SHP77 (cell line): ENCODE data around the gene PTPRD.
A peak's percentile ranks its signal among the peaks of the same experiment; 100 is the strongest.

Experiments used
- DNase-seq, 2 experiments: peaks; one replicate each; lab custom pipeline; 2025; lab: John Stamatoyannopoulos, UW

PTPRD gene

DNA sequence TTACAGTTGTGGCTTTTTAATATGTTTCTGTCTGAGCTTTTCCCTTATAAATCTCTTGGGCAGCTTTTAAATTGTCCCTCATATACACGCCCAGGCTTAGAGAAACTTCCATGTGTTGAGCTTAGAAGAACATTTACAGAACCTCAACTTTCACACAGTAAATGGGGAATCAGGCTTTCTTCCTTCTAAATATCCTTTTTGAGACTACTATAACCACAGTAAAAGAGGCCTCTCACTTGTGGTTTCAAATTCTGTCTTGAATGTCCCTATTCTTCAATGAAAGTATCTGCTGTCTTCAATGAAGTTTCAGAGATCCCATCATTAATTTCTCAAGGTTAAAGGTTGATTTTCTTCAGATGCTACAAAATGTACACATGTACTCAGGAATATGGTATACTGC, 2224.7 kb downstream of the PTPRD start:
- DNase-seq, result no peak

DNA sequence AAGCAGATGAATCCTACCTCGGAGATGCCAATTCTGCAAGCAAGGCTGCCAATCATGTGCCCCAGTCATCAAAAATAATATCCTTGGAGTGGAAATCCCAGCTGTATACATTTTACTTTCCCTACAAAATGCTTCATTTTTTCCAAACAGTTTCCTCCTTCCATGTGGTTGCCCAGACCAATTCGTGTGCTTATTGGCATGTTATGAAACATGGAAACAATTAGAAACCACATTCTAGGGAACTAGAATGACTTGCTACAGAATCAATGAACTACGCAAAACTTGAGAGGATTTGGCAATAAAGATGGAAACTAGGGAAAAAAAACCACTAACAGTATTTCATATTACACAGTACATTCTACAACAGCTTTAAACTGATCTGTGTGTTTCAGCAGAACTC, 2228.7 kb downstream of the PTPRD start:
- no peak for DNase-seq

DNA sequence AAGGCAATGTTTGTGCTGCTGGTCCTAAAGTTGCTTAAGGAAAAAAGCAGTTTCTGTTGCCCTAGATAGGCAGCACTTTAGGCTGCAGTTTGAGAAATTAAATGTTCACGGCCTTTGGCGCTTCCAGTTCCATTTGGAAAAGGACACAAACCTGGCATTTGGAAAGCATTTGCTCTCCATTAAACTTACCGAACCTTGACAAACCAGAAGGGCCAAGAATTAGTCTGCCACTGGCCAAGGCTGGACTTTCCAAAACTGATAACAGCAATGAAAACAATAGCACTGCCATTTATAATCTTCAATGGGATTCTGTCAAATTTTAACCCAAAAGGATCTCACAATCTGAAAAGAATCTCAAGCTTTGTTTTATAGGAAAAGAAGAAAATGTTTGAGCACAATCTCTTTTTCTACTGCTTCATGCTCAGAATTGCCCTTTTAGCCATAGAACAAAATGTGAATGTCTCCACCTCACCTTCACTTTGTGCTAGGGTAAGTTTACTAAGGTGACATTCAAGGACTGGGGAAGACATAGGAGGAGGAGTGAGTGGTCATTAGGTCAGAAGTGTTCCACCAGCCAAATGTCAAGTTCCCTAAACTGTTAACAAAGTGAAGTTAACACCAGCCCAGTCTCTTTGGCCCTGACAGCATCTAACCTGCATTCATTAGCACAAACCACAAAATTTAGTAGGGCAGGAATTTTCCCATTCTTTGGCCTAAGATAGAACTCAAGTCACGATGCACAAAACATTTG, 2229.8 kb downstream of the PTPRD start:
- DNase-seq, result no peak

DNA sequence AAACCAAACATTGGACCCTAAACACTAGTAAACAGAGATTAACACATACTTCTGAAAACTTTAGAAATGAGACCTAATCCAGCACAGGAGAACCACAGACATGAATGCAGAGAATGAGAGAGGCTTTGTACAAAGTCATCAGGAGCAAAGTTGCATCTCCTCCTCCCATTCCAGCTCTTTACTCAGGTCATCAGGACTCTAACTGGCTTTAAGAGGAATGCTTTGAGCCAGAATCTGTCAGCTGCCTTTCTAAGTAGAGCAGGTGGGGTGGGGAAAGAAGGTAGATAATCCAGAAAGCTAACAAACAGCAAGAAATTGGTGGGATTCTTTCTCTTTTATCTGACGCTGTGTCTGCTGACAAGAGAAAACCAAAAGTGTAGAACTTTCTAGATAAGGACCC, 2230.5 kb downstream of the PTPRD start:
- no peak for DNase-seq

DNA sequence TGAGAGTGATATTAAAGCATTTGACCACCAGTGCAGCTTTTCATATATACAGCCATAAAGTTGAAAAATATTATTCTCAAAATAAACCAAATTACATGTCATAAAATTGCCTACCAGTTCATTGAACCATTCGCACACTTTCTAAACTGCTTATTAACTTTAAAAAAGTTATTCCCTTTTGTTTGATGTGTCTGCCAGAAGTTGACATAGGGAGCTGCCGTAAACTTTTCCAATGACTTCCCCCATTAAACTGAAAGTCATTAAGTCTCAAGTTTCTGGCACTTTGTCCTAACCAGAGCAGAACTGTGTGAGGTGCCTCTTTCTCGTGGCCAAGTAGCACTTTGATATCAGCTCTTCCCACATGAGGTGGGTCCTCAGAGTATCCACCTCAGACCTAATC, 2231.2 kb downstream of the PTPRD start:
- no peak for DNase-seq

DNA sequence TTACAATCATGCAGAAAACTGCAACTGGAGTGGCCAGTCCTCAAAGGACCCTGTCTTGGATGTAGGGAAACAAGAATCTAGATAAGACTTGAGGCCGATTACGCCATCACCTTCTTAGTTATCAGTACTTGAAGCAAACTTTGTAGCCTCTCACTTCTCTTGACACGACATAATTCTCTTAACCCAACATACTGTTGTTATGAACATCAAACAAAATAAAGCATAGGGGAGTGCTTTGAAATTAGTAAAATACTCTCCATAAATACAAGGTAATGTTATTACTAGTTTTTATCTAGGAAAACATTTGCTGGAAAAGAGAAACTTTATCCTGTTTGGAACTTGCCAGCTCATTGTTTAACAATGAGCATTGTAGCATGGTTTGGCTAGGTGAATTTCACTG, 2238.3 kb downstream of the PTPRD start:
- DNase-seq, result no peak

DNA sequence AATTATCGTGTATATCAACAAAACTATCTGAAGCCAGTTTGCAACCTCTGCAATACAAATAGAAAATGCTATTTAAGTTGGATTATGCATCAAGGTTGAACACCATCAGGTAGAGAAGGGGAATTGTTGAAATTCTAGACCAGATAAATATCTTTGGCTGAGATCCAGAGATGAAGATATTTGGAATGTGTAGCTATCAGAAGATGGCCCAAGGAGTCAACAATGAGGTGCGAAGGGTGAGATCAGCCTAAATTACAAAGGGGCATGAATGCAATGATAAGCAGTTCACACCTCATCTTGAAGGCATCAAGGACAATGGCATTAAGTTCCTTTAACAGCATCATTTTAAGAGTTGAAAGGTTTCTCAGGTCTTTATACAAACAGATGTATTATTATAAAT, 2241.1 kb downstream of the PTPRD start:
- no peak for DNase-seq

DNA sequence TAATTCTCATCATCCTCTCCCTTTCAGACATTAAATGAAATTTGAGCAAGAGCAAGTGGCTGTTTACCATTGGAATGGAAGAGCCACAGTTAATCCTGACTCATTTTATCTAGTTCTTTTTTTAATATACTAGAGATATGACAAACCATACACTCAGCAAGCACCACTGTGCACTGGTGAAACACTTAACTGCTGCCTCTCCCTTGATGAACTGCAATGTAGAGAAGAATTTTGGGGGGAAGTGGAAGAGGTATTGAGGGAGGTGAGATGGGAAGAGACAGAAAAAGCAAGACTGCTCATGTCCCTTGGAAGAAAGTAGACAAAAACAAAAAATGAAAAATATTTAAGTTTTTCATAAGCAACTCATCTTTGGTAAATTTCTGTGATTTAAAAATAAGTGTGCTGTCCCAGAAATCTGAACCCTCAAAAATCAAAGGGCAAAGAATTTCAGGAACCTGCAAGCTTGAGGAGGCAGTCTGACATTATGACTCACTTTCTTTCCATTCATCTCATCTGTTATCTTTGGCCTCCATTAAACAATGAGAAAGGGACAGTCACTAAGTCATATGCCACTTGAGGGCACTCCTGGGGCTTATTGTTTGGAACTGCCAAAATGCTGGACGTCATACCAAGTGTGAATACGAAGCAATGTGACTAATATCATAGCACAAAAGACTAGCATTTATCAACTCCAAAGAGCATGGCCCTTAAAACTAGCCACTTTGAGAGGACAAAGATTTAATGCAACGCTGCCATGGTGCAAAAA, 2246.5 kb downstream of the PTPRD start:
- peak in 1 of 2 experiments; percentile 13 for DNase-seq

DNA sequence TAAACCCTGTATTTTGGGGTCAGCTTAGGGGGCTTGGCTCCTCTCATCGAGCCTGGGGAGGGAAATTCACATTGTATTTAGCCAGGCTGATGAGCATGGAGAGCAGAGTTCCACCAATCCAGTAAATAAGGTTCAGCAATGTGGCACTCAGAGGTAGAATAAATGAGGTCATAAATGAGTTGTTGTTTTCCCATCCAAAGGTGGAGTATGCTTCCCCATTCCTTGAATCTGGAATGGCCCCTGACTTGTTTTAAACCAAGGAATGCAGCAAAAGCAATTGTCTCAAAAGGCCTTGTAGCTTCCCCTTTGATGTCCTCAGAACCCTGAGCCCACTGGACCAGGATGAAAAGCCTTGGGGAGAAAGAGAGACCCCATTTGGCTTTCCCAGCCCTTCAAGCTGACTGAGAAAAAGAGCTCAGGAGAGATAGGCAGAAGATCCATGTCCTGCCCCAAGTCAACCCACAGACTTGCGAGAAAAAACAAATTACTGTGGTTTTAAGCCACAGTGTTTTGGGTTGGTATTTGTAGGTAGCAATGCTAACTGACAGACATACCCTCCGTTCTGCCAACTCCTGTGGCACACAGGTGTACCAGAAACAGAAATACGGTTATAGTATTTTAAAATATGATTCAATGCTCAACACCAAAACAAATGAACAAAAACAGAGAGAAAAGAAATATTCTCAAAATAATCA, 2247.2 kb downstream of the PTPRD start:
- DNase-seq, result no peak

DNA sequence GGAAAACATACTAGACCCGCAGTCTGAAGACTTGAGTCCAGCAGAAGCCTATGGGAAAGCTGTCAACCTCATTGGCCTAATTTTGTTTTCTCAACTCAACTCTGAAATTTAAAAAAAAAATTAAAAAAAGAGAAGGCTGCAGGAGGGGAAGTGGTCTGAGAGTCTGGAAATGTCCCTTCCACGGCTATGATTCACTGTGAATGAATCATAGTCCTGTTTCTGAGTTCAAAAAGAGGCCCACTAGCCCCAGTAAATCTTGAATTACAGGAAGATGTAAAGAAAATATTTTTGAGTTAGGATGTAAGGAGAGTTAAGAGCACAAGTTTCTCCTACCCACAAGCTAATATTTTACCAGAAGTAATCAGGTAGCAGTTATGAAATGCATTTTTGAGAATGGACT, 2247.8 kb downstream of the PTPRD start:
- DNase-seq, result no peak

DNA sequence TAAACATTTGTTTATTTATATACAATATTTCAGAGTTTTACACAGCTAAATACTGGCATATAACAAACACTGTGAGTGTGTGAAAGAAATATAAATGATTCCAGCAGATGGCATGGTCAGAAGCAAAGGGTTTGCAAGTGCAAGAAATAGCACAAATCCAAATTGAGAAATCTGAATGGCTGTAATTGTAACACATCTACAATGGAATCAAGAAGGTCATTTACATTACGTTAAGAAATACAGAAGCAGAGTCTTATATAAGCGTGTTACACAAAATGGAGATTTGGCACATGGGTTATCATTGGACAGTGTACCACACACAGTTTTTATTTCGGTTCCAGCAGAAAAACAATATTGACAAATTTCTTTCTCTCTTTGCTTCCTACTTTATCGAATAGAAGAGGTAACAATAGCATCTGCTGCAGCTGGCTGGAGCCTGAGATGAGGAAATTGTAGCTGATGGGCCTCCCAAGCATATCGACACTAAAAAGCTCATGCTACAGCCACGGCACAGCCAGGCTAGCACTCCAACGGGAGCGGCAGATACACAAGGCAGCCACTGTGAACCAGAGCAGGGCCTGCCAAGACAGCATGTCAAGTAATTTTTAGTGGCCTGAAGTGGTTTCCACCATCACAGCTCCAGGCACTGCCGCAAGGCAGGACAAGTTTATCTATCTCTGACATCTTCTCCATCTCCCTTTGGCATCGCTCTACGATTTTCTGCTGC, 2248.6 kb downstream of the PTPRD start:
- no peak for DNase-seq

DNA sequence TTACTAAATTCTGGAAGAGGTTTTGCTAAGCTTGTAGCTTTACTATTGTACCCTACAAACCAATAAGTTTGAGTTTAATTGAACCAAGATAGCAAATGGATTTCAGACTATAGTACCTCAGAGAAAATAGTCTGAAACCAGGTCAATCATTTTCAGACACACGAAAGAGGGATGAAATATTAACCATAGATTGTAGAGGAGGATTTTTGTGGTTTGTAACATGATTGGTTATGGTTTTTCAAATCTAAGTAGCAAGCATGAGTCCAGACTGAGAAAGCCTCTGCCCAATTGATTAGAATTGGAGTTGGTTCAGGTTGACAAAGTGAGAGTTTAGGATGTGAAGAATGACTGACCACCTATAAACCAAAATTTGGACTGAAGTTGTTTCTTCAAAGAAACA, 2250.6 kb downstream of the PTPRD start:
- no peak for DNase-seq

DNA sequence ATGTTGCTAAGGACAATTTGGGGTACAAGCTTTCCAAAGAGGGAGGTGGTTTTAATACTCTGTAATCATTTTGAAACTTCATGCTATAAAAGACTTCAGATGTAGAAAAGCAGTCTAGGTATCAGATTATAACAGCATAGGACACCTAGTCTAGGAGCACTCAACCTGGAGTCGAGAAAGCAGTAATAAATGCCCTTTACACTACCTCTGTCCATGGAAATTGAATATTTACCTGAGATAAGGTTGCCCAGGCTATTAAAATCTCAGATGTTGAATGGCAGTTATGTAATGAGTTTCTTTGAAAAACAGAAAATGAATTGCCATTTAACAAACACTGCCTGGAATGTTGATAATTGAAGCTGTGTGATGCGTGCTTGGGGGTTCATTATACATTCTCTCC, 2251.4 kb downstream of the PTPRD start:
- no peak for DNase-seq

DNA sequence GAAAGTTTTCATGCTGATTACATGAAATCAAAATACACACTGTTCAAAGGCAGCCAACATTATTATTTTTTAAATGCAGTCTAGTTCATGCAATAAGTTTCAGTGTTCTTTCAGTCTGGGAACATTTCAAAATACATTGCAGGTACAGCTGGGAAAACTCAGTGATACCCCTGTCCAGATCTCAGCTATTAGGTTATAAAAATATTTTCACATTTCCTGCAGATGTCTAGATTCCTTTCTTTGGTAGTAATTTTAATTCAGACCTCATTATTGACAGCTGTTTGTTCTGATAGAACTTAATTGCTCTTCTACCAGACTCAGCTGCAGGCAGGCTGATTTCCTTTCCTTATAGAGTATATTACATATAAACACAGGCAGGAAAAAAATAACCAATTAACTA, 2256.4 kb downstream of the PTPRD start:
- no peak for DNase-seq

DNA sequence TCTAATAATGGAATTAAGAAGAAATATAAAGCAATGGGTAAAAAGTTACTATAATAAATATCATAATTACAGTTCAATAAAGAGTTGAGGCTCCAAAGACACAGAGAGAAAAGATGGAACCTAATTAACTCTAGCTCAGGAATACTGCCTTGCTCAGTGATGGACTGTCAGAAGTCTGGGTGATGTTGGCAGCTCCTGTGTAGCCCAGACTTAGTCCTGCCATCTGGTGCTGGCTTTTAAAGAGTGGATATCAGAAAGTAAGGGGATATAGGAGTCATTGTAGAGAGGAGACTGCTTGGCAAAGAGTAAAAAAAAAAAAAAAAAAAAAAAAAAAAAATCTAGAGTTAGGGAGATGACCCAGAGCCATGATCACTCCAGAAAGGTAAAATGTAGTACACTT, 2261.4 kb downstream of the PTPRD start:
- DNase-seq, result no peak

DNA sequence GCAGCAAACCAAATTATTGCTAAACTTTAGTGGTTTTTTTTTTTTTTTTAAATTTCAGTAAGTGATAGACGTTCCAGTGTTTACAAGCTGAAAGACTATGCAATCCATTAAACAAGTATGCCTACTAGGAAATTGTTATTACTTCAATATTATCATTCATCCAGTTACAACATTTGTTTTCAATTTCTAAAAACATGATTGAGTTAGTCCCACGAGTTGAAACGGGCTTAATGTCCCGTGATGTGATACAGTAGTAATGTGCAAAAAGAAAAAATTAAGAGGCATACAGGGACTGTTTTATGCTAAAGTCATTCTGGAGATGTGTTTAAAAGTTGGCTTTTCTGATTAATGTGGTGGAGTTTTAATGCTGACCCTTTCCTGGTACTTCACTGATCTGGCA, 2262.9 kb downstream of the PTPRD start:
- DNase-seq, result no peak

DNA sequence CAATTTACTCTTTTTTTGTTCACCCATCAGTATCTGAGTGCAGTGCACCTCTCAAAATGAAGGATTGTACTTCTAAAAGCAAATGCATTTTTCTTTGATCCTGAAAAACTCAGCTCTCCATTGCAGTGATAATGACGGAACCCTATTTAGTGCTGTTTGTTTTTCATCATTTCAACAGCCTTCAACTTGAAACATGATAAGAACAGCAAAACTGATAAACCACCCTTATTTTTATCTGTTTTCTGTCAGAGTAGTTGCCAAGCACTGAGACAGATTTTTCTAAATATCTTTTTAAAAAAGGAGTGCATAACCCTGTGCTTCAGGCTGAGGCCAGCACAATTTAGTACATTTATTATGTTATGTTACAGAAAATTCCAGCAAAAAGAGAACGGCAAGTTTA, 2263.4 kb downstream of the PTPRD start:
- DNase-seq, result no peak

DNA sequence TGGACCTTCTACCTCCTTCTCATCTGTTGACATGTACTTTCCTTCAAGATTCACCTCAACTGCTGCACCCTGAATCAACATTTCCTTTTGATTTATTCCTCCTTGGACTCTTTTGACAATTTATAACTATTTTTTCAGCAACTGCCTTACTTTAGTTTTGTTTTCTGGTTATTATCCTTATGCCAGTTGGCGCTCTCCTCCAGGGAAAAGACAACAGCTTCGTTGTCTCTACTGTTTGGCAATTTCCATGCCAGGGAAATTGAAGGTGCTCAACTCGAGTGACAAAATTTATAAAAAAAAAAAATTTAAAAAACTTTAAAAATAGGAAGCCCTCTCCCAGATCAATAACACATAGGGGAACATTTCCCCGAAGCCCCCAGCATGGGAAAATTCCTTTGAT, 2264.0 kb downstream of the PTPRD start:
- no peak for DNase-seq

DNA sequence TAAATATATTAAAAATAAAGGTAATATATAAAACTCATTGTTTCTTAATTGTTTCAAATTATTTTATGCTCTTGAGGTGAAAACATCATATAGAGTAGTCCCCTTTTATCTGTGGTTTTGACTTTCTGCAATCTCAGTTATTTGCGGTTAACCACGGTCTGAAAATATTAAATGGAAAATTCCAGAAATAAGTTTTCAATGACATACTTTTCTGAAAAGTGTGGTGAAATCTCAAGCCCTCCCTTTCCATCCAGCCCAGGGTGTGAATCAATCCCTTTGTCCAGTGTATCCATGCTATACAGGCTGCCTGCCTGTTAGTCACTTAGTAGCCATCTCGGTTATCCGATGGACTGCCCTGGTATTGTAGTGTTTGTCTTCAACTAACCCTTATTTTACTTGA, 2266.5 kb downstream of the PTPRD start:
- no peak for DNase-seq

DNA sequence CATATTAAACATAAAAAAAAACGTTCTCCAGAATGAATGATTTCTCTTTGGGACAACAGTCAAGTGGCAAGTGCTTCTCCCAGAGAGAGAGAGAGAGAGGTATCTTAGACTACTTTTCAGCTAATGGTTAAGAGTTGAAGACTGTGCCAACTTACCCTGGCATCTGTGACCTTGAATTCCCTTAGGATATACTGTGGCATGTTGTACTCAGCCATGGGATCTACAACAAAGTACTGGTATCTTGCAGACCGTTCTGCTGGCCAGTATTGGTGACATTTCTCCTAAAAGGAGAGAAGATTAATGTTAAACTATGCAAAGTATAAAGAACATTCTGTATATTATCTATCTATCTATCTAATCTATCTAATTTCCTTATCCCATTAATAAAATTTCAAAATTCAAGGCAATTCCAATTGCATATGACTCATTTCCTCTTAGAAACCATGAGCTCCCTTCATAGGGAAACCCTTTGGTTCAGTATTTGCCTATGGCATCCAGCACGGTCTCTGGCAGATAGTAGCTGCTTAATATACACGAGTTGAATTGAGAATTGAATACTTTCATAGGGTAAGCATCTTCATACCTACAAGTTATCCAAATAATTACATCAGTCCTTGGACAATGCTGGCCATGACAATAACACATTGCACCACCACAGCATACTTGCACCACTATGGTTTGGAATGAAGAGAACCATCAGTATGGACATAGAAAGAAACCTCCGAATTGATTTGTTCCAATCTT, 2273.9 kb downstream of the PTPRD start:
- no peak for DNase-seq

DNA sequence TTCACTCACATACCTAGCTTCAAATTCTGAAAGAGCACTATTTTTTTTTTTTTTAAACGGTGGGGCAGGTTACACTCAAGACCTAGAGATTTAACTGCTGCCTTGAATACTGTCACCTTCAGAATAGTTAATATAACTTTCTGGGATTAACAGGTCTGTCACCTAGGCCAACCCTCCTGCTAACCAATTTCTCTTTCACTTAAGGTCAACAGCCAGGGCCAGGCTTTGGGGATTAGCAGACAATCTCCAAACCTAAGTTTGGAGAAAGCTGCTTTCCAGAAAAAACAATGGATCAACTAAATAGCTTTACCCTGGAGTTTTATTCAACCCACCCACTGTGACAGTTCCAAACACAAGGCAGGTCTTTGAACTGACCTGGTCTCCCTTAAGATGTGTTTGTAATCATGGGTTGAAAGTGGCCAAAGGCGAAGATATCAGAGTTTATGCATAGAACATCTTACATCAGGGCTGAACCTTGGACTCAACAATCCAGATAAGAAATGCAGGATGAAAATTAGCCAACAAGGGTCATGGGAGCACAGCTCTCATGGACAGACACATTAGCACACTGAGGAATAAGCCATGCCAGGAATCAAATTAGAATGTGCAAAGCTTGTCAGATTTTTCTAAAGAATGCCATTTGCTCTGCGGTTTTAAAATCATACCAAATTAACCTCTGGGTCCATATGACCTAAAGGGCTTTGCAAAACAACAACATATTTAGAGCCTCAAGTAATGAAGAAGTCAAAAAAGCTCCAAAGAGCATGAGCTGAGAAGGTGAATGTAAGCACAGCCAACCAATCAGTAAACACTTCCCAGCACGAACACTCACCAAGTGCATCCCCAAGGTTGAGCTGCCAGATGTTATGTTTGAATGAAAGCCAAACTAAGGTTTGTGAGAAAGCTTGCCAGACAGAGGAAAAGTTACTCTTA, 2274.7 kb downstream of the PTPRD start:
- no peak for DNase-seq
